Urinary bladder (tissue), 4 donors: ENCODE results near the gene SLC13A2. TPM values are rescaled to one million over a fixed set of nuclear protein-coding genes. Genes with fewer than 3 reads are reported as not detected.
"Not testable (repeated sequence)": the region's sequence is repeated elsewhere in the genome, so short reads cannot be mapped to it uniquely, and the experiment has no call there.

Experiments
- DNase-seq: peaks from one replicate; pipeline ENCODE4 v3.0.0-alpha.2; 2015; ENCODE audit errors: extremely low spot score
- H3K27ac ChIP-seq: one replicate; pipeline ENCODE4 v1.5.1; 2013; ENCODE audit warnings: low read depth, mild to moderate bottlenecking, moderate library complexity
- H3K36me3 ChIP-seq: one replicate; pipeline ENCODE4 v1.6.1; 2013; ENCODE audit warnings: mild to moderate bottlenecking, moderate library complexity; ENCODE audit not compliant: insufficient read depth
- H3K4me1 ChIP-seq: one replicate; pipeline ENCODE4 v1.6.1; 2013; ENCODE audit warnings: mild to moderate bottlenecking, moderate library complexity; ENCODE audit not compliant: insufficient read depth
- H3K4me3 ChIP-seq: one replicate; pipeline ENCODE4 v1.5.1; 2013; ENCODE audit warnings: low read depth, low read length
- WGBS: extraction: QIAGEN DNeasy Blood & Tissue Kit; methylation state at CpG from one replicate; pipeline ENCODE4 v1.1.7; 2013; 5-methylcytosine and 5-hydroxymethylcytosine counted together
- polyA plus RNA-seq: library from polyadenylated mRNA; stranded (reverse); fragments of 200-250 nt; gene quantifications from one replicate; pipeline ENCODE4 v1.2.3, GENCODE V29; 2013
- total RNA-seq: library from RNA; depleted of rRNA; stranded (reverse); fragments of >200 nt; gene quantifications from one replicate; pipeline ENCODE4 v1.2.3, GENCODE V29; 2014
- donor health status: healthy with polysubstance abuse.
- donor health status: healthy.

The SLC13A2 gene
- total and polyA plus RNA-seq, 2 donors: 0.03 TPM; not detected in 1

DNA sequence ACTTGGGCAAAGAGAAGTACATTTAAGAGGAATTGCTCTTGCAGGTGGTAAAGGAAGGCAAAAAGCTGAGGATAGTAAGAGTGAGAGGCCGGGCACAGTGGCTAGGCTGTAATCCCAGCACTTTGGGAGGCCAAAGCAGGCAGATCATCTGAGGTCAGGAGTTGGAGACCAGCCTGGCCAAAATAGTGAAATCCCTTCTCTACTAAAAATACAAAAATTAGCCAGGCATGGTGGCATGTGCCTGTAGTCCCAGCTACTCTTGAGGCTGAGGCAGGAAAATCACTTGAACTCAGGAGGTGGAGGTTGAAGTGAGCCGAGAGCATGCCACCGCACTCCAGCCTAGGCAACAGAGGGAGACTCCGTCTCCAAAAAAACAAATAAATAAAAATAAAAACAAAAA, 48.8 kb downstream of the SLC13A2 start:
- 91% methylated on average over 4 of the region's 4 CpGs for WGBS
- not testable (repeated sequence) for DNase-seq, H3K27ac ChIP-seq, H3K4me3 ChIP-seq, H3K36me3 ChIP-seq, H3K4me1 ChIP-seq

GRCh38 chr17:28523186-28523585, 49.7 kb downstream of the SLC13A2 start:
- DNase-seq: no peak
- 88% methylated on average over 6 of the region's 6 CpGs for WGBS
- no peak overlapping the region for H3K27ac ChIP-seq
- H3K36me3 ChIP-seq: no peaks in the 10 kb centered on the region
- no peaks in the 10 kb centered on the region for H3K4me1 ChIP-seq
- no peak overlapping the region for H3K4me3 ChIP-seq

DNA sequence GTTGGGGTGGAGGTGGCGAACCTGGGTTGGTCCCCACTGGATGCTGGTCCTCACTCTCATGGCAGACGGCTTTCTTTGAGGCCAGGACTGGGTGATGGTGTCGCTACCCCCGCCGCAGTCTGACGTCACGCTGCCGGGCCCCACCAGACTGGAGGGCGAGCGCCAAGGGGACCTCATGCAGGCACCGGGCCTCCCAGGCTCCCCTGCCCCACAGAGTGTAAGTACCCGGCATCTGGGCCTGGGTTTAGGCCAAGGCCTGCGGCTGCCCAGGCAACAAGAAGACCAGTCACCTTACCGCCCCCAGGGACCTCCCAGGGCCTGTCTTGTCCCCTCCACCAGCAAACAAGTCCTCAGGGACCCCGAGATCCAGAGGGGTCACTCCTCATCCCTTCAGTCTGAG, 50.4 kb downstream of the SLC13A2 start:
- H3K4me1 ChIP-seq: no peaks in the 10 kb centered on the region
- WGBS: 86% methylated on average over 15 of the region's 15 CpGs
- no peak overlapping the region for H3K27ac ChIP-seq
- no peaks in the 10 kb centered on the region for H3K36me3 ChIP-seq
- no peak for DNase-seq
- H3K4me3 ChIP-seq: no peak overlapping the region

GRCh38 chr17:28524476-28525424, 51.3 kb downstream of the SLC13A2 start:
- Histone ChIP-seq H3K4me1 (no peaks in the 10 kb centered on the region), H3K36me3 (no peaks in the 10 kb centered on the region), H3K27ac (peak overlapping the region; percentile 3), H3K4me3 (no peak overlapping the region)
- 90% methylated on average over 25 of the region's 25 CpGs for WGBS
- peak; percentile 64 for DNase-seq

- peak overlapping the region; percentile 3 for H3K27ac ChIP-seq
- no peaks in the 10 kb centered on the region for H3K36me3 ChIP-seq
- no peak overlapping the region for H3K4me3 ChIP-seq
- 77% methylated on average over 8 of the region's 8 CpGs for WGBS
- H3K4me1 ChIP-seq: no peaks in the 10 kb centered on the region
- DNase-seq: no peak
These were observed 52.9 kb downstream of the SLC13A2 start for GRCh38 chr17:28526381-28526780.

GRCh38 chr17:28527181-28527681, 53.8 kb downstream of the SLC13A2 start:
- no peaks in the 10 kb centered on the region for H3K4me1 ChIP-seq
- H3K27ac ChIP-seq: peak overlapping the region; percentile 38
- WGBS: 94% methylated on average over 2 of the region's 2 CpGs
- DNase-seq: no peak
- H3K36me3 ChIP-seq: no peaks in the 10 kb centered on the region
- H3K4me3 ChIP-seq: no peak overlapping the region

- 88% methylated on average over 2 of the region's 2 CpGs for WGBS
- no peaks in the 10 kb centered on the region for H3K36me3 ChIP-seq
- peak overlapping the region; percentile 38 for H3K27ac ChIP-seq
- DNase-seq: no peak
- H3K4me1 ChIP-seq: no peaks in the 10 kb centered on the region
- H3K4me3 ChIP-seq: no peak overlapping the region
These were observed 54.4 kb downstream of the SLC13A2 start for GRCh38 chr17:28527859-28528258.

GRCh38 chr17:28528327-28529012, 55.0 kb downstream of the SLC13A2 start:
- WGBS: 64% methylated on average over 9 of the region's 9 CpGs
- Histone ChIP-seq H3K36me3 (no peaks in the 10 kb centered on the region), H3K4me3 (no peak overlapping the region), H3K4me1 (no peaks in the 10 kb centered on the region), H3K27ac (no peak overlapping the region)
- no peak for DNase-seq

DNA sequence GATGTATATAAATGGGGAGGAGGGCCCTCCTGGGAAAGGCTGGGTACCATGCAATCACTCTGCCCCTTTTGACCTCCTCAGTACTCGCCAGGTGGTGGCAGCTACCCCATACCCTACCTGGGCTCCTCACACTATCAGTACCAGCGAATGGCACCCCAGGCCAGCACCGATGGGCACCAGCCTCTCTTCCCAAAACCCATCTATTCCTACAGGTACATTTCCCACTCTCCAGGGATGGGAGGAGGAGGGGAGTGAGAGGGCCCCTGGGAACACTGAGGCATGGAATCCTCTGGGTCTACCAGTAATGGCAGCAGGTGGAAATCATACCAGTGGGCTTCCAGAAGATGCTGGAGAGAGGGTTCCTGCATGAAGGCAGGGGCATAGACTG, 55.6 kb downstream of the SLC13A2 start:
- Histone ChIP-seq H3K36me3 (no peaks in the 10 kb centered on the region), H3K4me1 (no peaks in the 10 kb centered on the region), H3K27ac (no peak overlapping the region), H3K4me3 (no peak overlapping the region)
- DNase-seq: no peak
- WGBS: 84% methylated on average over 3 of the region's 3 CpGs

GRCh38 chr17:28530250-28530649, 56.8 kb downstream of the SLC13A2 start:
- no peak overlapping the region for H3K4me3 ChIP-seq
- H3K27ac ChIP-seq: no peak overlapping the region
- no peaks in the 10 kb centered on the region for H3K36me3 ChIP-seq
- no peak for DNase-seq
- WGBS: 84% methylated on average over 4 of the region's 4 CpGs
- H3K4me1 ChIP-seq: no peaks in the 10 kb centered on the region

DNA sequence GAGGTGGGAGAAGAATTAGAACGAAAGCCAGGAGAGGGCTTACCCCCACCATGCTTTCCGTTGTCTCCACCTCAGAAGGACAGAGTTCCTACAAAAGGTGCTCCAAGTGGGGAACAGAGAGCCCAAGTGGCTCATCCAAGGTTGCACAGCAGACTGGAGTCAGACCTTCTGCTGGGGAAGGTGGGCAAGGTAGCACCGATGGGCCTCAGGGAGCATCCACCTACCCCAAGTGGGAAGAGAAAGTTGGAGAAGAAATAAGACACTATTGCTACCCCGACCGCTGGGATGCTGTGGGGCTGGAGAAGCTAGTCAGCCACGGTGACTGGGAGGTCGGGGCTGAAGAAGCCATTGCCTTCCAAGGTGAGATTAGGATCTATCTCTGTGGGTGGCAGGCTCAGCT, 57.5 kb downstream of the SLC13A2 start:
- no peaks in the 10 kb centered on the region for H3K4me1 ChIP-seq
- H3K27ac ChIP-seq: no peak overlapping the region
- 65% methylated on average over 7 of the region's 7 CpGs for WGBS
- H3K4me3 ChIP-seq: no peak overlapping the region
- no peak for DNase-seq
- H3K36me3 ChIP-seq: no peaks in the 10 kb centered on the region

DNA sequence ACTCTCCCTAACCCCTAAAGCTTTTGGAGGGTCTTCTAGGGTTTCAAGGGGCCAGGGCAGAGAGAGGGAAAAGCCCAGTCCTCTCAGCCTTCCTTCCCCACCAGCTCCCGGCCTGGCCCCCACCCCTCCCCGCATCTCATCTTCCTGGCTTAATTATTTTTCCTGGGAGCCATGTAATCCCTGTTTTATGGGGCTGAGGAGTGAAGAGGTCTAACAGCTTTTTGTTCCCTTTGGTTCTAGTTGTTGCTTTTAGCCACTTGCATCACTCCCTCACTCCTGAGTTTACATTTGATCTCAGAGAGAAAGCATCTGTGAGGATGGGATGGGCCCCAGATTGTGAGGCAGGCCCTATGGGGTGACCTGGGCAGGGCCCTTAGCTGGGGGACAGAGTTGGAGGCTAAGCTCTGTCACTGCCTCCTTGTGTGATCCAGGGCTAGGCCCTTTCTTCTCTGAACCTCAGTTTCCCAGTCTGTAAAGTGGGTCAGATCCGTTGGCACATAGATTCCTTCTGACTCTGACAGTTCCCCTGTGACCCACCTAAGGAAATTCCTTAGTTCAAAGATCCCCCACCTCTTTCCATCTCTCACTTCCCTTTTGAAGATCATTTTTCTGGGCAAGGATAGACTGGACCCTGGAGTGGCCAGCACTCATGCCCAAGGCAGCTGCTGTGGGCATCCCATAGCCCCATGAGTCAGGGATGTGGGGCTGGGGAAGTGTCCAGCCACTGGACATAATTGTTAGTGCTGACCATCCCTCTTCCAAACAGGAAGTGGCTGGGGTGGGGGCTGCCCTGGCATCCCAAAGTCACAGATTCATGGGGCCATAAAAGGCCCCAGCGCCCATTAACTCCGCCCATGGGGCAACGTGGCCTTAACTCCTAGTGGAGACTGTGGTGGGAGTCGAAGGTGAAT, 58.9 kb downstream of the SLC13A2 start:
- no peaks in the 10 kb centered on the region for H3K4me1 ChIP-seq
- no peak for DNase-seq
- H3K27ac ChIP-seq: peak overlapping the region; percentile 43
- 61% methylated on average over 7 of the region's 7 CpGs for WGBS
- no peak overlapping the region for H3K4me3 ChIP-seq
- no peaks in the 10 kb centered on the region for H3K36me3 ChIP-seq

DNA sequence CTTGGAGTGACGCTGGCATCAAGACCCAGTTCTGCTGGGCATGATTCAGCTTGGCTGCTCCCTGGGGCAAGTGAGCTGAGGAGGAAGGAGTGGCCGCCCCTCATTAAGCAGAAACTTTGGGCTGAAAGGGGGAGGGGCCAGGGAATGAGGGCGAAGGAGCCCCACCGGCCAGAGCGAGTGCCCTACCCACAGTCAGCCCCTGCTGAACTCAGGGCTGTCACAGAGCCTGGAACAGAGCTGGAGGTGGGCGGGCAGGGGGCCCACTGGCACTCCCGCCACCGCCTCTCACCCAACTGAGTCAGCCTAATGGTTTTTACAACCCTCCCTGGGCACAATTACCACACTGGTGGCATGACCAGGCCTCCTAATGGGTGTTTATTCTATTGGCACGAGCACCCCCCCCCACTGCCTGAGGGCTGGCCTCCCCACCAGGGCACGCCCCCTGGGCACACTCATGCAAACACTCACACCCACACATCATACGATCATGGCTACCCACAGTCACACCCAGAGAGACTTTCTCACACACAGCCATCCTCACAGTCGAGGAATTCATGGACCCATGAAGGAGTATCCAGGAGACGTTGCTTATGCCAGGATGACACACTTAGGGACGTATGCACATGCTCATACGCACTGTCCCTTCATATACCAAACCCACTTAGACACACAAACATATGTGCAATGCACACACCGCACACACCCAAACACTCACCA, 59.8 kb downstream of the SLC13A2 start:
- Histone ChIP-seq H3K4me1 (no peaks in the 10 kb centered on the region), H3K4me3 (no peak overlapping the region), H3K27ac (no peak overlapping the region), H3K36me3 (no peaks in the 10 kb centered on the region)
- 66% methylated on average over 16 of the region's 16 CpGs for whole genome bisulfite sequencing
- DNase-seq: no peak
